ENCODE data around the gene HLCS.

- TF ChIP-seq CTCF (IDR thresholded peaks at IDR 0.05; ENCODE audit: low read length) (no peak), EZH2phosphoT487 (IDR thresholded peaks at IDR 0.05; ENCODE audit: low read length) (no peak)
Measured at GRCh38 chr21:36702622-36702968, 263.9 kb downstream of the HLCS start.
